HFFc6 (cell line): ENCODE data around the gene MSRB3. TPM values are rescaled to one million over a fixed set of nuclear protein-coding genes. Genes with fewer than 3 reads are reported as not detected.
A peak's percentile ranks its signal among the peaks of the same experiment; 100 is the strongest.

ENCODE experiments used
- DNase-seq: peaks from one replicate; pipeline ENCODE4 v3.0.0-alpha.2; 2018
- H3K27ac Mint-ChIP-seq: 2 replicates; pipeline ENCODE4 v1.8.0; 2020; ENCODE audit warnings: mild to moderate bottlenecking, mixed read lengths
- H3K27me3 Mint-ChIP-seq: 2 replicates; pipeline ENCODE4 v1.8.0; 2021; ENCODE audit warnings: mild to moderate bottlenecking, moderate library complexity, mixed read lengths; ENCODE audit not compliant: insufficient read depth
- H3K36me3 Mint-ChIP-seq: 2 replicates; pipeline ENCODE4 v1.8.0; 2021; ENCODE audit warnings: low read depth, mixed read lengths
- H3K4me1 Mint-ChIP-seq: 2 replicates; pipeline ENCODE4 v1.8.0; 2020; ENCODE audit warnings: low read depth, mixed read lengths
- H3K4me3 Mint-ChIP-seq: 2 replicates; pipeline ENCODE4 v1.8.0; 2020; ENCODE audit warnings: mild to moderate bottlenecking, moderate library complexity, mixed read lengths
- H3K9me3 Mint-ChIP-seq: 2 replicates; pipeline ENCODE4 v1.8.0; 2020; ENCODE audit warnings: mild to moderate bottlenecking, mixed read lengths
- CTCF ChIP-seq: fragments of 200-600 bp; sonication (generic); IDR thresholded peaks from 2 replicates; pipeline ENCODE4 v1.5.0; 2021; ENCODE audit warnings: antibody characterized with exemption, mild to moderate bottlenecking
- total RNA-seq, 6 experiments: library from RNA; stranded (reverse); fragmentation: NEBNext Ultra II Directional; extraction: Animal tissue kit (Norgen Biotek cat#: 25700); gene quantifications; 2 replicates in 1 of 6; 3 replicates in 5 of 6; pipeline ENCODE4 v1.2.3, GENCODE V29; 2021

Gene MSRB3
- total RNA-seq, 6 experiments from 2014 or later = 108 to 143 (median 127) TPM

GRCh38 chr12:65319688-65320200 lies 41.3 kb downstream of the MSRB3 start:
- Mint-ChIP-seq H3K9me3 (no peaks in the 10 kb centered on the region), H3K36me3 (peaks cover 31% of the 10 kb centered on the region), H3K27ac (no peak overlapping the region), H3K4me3 (no peak overlapping the region), H3K27me3 (peaks cover 1% of the 10 kb centered on the region; the same call in 1 of the 2 replicates), H3K4me1 (peaks cover 70% of the 10 kb centered on the region)
- no peak for DNase-seq
- no peak for TF ChIP-seq CTCF

- no peak overlapping the region for H3K4me3 Mint-ChIP-seq
- H3K9me3 Mint-ChIP-seq = no peaks in the 10 kb centered on the region
- peaks cover 1% of the 10 kb centered on the region; the same call in 1 of the 2 replicates for H3K27me3 Mint-ChIP-seq
- H3K36me3 Mint-ChIP-seq = peaks cover 19% of the 10 kb centered on the region
- no peak overlapping the region for H3K27ac Mint-ChIP-seq
- no peak for DNase-seq
- H3K4me1 Mint-ChIP-seq = peaks cover 79% of the 10 kb centered on the region
- TF ChIP-seq CTCF = no peak
These were observed 44.6 kb downstream of the MSRB3 start for GRCh38 chr12:65323070-65323469.

- H3K27me3 Mint-ChIP-seq = peaks cover under 1% of the 10 kb centered on the region; the same call in 1 of the 2 replicates
- peaks cover 71% of the 10 kb centered on the region for H3K4me1 Mint-ChIP-seq
- DNase-seq = no peak
- peaks cover 19% of the 10 kb centered on the region for H3K36me3 Mint-ChIP-seq
- no peak overlapping the region for H3K4me3 Mint-ChIP-seq
- TF ChIP-seq CTCF = no peak
- no peaks in the 10 kb centered on the region for H3K9me3 Mint-ChIP-seq
- H3K27ac Mint-ChIP-seq = no peak overlapping the region
These were observed 45.6 kb downstream of the MSRB3 start for GRCh38 chr12:65324056-65324455.

GRCh38 chr12:65324551-65324950 lies 46.1 kb downstream of the MSRB3 start:
- no peaks in the 10 kb centered on the region for H3K9me3 Mint-ChIP-seq
- no peak for TF ChIP-seq CTCF

GRCh38 chr12:65325183-65325582 lies 46.7 kb downstream of the MSRB3 start:
- no peaks in the 10 kb centered on the region for H3K9me3 Mint-ChIP-seq
- H3K27ac Mint-ChIP-seq = no peak overlapping the region
- no peaks in the 10 kb centered on the region for H3K27me3 Mint-ChIP-seq
- peaks cover 66% of the 10 kb centered on the region for H3K4me1 Mint-ChIP-seq
- TF ChIP-seq CTCF = no peak
- DNase-seq = no peak
- peaks cover 25% of the 10 kb centered on the region for H3K36me3 Mint-ChIP-seq
- H3K4me3 Mint-ChIP-seq = no peak overlapping the region

More at GRCh38 chr12:65324551-65324950, 46.1 kb downstream of the MSRB3 start:
- H3K4me3 Mint-ChIP-seq = no peak overlapping the region
- H3K36me3 Mint-ChIP-seq = peaks cover 19% of the 10 kb centered on the region
- no peak overlapping the region; the same call in 1 of the 2 replicates for H3K27ac Mint-ChIP-seq
- H3K27me3 Mint-ChIP-seq = no peaks in the 10 kb centered on the region
- H3K4me1 Mint-ChIP-seq = peaks cover 66% of the 10 kb centered on the region
- DNase-seq = no peak

- TF ChIP-seq CTCF = no peak
- Mint-ChIP-seq H3K4me3 (peak overlapping the region; percentile 71), H3K4me1 (peaks cover 63% of the 10 kb centered on the region), H3K27me3 (no peaks in the 10 kb centered on the region; the same call in 1 of the 2 replicates), H3K9me3 (no peaks in the 10 kb centered on the region), H3K27ac (peak overlapping the region; percentile 89), H3K36me3 (peaks cover 30% of the 10 kb centered on the region)
- DNase-seq = no peak
These were observed 48.1 kb downstream of the MSRB3 start for GRCh38 chr12:65326616-65327015.
